AG04450 (cell line): ENCODE measurements around the gene TRIM7. TPM values are rescaled to one million over a fixed set of nuclear protein-coding genes. Genes with fewer than 3 reads are reported as not detected.

ENCODE experiments used
- CTCF ChIA-PET: fragments of 300-600, 350-600 bp; formaldehyde crosslinking; extraction: SDS; loops from one replicate; lab custom pipeline; 2022; ENCODE audit warnings: antibody characterized with exemption, inconsistent platforms; lab: Charles Lee
- POLR2A ChIA-PET: fragments of 350-600 bp; formaldehyde crosslinking; extraction: SDS; loops from one replicate; lab custom pipeline; 2021; ENCODE audit warnings: antibody characterized with exemption, inconsistent platforms; lab: Yijun Ruan, JAX
- DNase-seq: peaks from one replicate; pipeline ENCODE4 v3.0.0-alpha.2; 2011; ENCODE audit warnings: low read depth, low spot score
- H3K27ac ChIP-seq: one replicate; pipeline ENCODE4 v1.5.1; 2012; ENCODE audit warnings: low read depth, low read length, control low read depth
- H3K27me3 ChIP-seq: one replicate; pipeline ENCODE4 v1.6.0; 2012; ENCODE audit warnings: low read length; ENCODE audit not compliant: control insufficient read depth, insufficient read depth
- H3K4me3 ChIP-seq: 2 replicates; pipeline ENCODE4 v1.5.1; 2011; ENCODE audit warnings: mild to moderate bottlenecking, low read depth, low read length, control low read depth
- H3K9me3 ChIP-seq: 2 replicates; pipeline ENCODE4 v1.5.1; 2012; ENCODE audit warnings: low read length; ENCODE audit not compliant: control insufficient read depth, insufficient read depth
- CTCF ChIP-seq: IDR thresholded peaks from 2 replicates; pipeline ENCODE4 v1.5.1; 2011; ENCODE audit warnings: low read depth, low read length, control low read depth, inconsistent platforms
- polyA plus RNA-seq: library from polyadenylated mRNA; depleted of rRNA; stranded (reverse); fragments of >200 nt; gene quantifications from 2 replicates; pipeline ENCODE4 v1.2.3, GENCODE V29; 2011

TRIM7 gene
- polyA plus RNA-seq, 1 experiment, result 1.1 TPM

GRCh38 chr5:181194489-181195248, 10.3 kb downstream of the TRIM7 start:
- Histone ChIP-seq H3K4me3 (no peak overlapping the region), H3K27me3 (no peaks in the 10 kb centered on the region), H3K9me3 (no peaks in the 10 kb centered on the region; the same call in 1 of the 2 replicates), H3K27ac (no peak overlapping the region)
- DNase-seq, result no peak
- CTCF ChIA-PET, result no interaction called here
- POLR2A ChIA-PET, result no interaction called here
- TF ChIP-seq CTCF, result no peak

- no peak for TF ChIP-seq CTCF
Observed at GRCh38 chr5:181193656-181194055, 11.3 kb downstream of the TRIM7 start.

GRCh38 chr5:181192337-181193046, 12.5 kb downstream of the TRIM7 start:
- no peaks in the 10 kb centered on the region; the same call in 1 of the 2 replicates for H3K9me3 ChIP-seq
- TF ChIP-seq CTCF, result no peak
- CTCF ChIA-PET, result interaction anchor here (1.1 to 2.6 kb wide), 4 partner anchors 8 to 16 kb away, joined by 3 to 8 read pairs (median 7); partner anchors contain the start of gene TRIM7
- H3K27me3 ChIP-seq, result no peaks in the 10 kb centered on the region
- DNase-seq, result no peak
- POLR2A ChIA-PET, result interaction anchor here (0.5 to 5.8 kb wide), 10 partner anchors 9 to 361 kb away, joined by 3 to 72 read pairs (median 4); partner anchors contain the start of genes TRIM41, TRIM52 and TRIM7
- no peak overlapping the region for H3K27ac ChIP-seq
- peak overlapping the region; percentile 90 for H3K4me3 ChIP-seq

More at GRCh38 chr5:181193656-181194055, 11.3 kb downstream of the TRIM7 start:
- no peak for DNase-seq
- ChIA-PET CTCF (interaction anchor here (1.6 to 2.6 kb wide), 2 partner anchors 9 to 13 kb away, joined by 8 read pairs; no protein-coding TSS in a partner anchor), POLR2A (no interaction called here)
- Histone ChIP-seq H3K9me3 (no peaks in the 10 kb centered on the region; the same call in 1 of the 2 replicates), H3K27ac (no peak overlapping the region), H3K27me3 (no peaks in the 10 kb centered on the region), H3K4me3 (no peak overlapping the region)

GRCh38 chr5:181191526-181192336, 13.3 kb downstream of the TRIM7 start:
- ChIA-PET POLR2A (interaction anchor here (0.5 to 5.8 kb wide), 11 partner anchors 10 to 360 kb away, joined by 3 to 72 read pairs (median 4); partner anchors contain the start of genes RACK1, TRIM41, TRIM52 and TRIM7), CTCF (interaction anchor here (1.1 to 2.6 kb wide), 3 partner anchors 13 to 17 kb away, joined by 3 to 8 read pairs (median 6); partner anchors contain the start of gene TRIM7)
- Histone ChIP-seq H3K27ac (peak overlapping the region; percentile 52), H3K9me3 (no peaks in the 10 kb centered on the region; the same call in 1 of the 2 replicates), H3K27me3 (no peaks in the 10 kb centered on the region), H3K4me3 (peak overlapping the region; percentile 90)
- no peak for TF ChIP-seq CTCF
- peak; percentile 89 for DNase-seq
